Memory B cell (primary cell): Measurements from ENCODE around the gene NTSR1.

Source experiments
- ATAC-seq: fragments of 150-1000 bp; cut with Tn5 transposase; 2 replicates; pipeline ENCODE4 v1.10.0; 2021; ENCODE audit warnings: low read depth, mild to moderate bottlenecking, moderate library complexity
- DNase-seq, 2 donors: peaks; one replicate each; pipeline ENCODE4 v3.0.0; 2022; ENCODE audit warnings: low spot score in 2 of 2
- H3K27ac Mint-ChIP-seq: one replicate; pipeline ENCODE4 v1.8.0; 2022; ENCODE audit warnings: mild to moderate bottlenecking, moderate library complexity, mixed read lengths
- H3K27me3 Mint-ChIP-seq: one replicate; pipeline ENCODE4 v1.8.0; 2022; ENCODE audit warnings: mixed read lengths
- H3K36me3 Mint-ChIP-seq: one replicate; pipeline ENCODE4 v1.8.0; 2022; ENCODE audit warnings: mild to moderate bottlenecking, mixed read lengths
- H3K4me1 Mint-ChIP-seq: one replicate; pipeline ENCODE4 v1.8.0; 2022; ENCODE audit warnings: mixed read lengths
- H3K4me3 Mint-ChIP-seq: one replicate; pipeline ENCODE4 v1.8.0; 2022; ENCODE audit warnings: mild to moderate bottlenecking, moderate library complexity, mixed read lengths
- H3K9me3 Mint-ChIP-seq: one replicate; pipeline ENCODE4 v1.8.0; 2022; ENCODE audit warnings: mixed read lengths

The NTSR1 gene

GRCh38 chr20:62768551-62769287 is 60.1 kb downstream of the NTSR1 start:
- peaks cover 17% of the 10 kb centered on the region for H3K27me3 Mint-ChIP-seq
- peaks cover 3% of the 10 kb centered on the region for H3K36me3 Mint-ChIP-seq
- H3K4me1 Mint-ChIP-seq = peaks cover 5% of the 10 kb centered on the region
- H3K27ac Mint-ChIP-seq = no peak overlapping the region
- H3K4me3 Mint-ChIP-seq = no peak overlapping the region
- no peaks in the 10 kb centered on the region for H3K9me3 Mint-ChIP-seq
- ATAC-seq (no peak), DNase-seq (no peak)

GRCh38 chr20:62769346-62770071 is 60.9 kb downstream of the NTSR1 start:
- Mint-ChIP-seq H3K4me1 (peaks cover 5% of the 10 kb centered on the region), H3K36me3 (peaks cover 3% of the 10 kb centered on the region), H3K4me3 (no peak overlapping the region), H3K27ac (no peak overlapping the region), H3K27me3 (peaks cover 15% of the 10 kb centered on the region), H3K9me3 (no peaks in the 10 kb centered on the region)
- DNase-seq = no peak
- ATAC-seq = no peak

GRCh38 chr20:62770111-62770910 is 61.7 kb downstream of the NTSR1 start:
- Mint-ChIP-seq H3K27me3 (peaks cover 12% of the 10 kb centered on the region), H3K4me3 (no peak overlapping the region), H3K27ac (no peak overlapping the region), H3K4me1 (peaks cover 7% of the 10 kb centered on the region), H3K9me3 (no peaks in the 10 kb centered on the region), H3K36me3 (no peaks in the 10 kb centered on the region)
- DNase-seq (no peak), ATAC-seq (no peak)

GRCh38 chr20:62770916-62771315 is 62.3 kb downstream of the NTSR1 start:
- Mint-ChIP-seq H3K27ac (no peak overlapping the region), H3K27me3 (peaks cover 12% of the 10 kb centered on the region), H3K36me3 (no peaks in the 10 kb centered on the region), H3K4me3 (no peak overlapping the region), H3K9me3 (no peaks in the 10 kb centered on the region), H3K4me1 (peaks cover 10% of the 10 kb centered on the region)
- ATAC-seq = no peak
- no peak for DNase-seq

GRCh38 chr20:62771396-62772102 is 62.9 kb downstream of the NTSR1 start:
- peaks cover 16% of the 10 kb centered on the region for H3K4me1 Mint-ChIP-seq
- no peaks in the 10 kb centered on the region for H3K36me3 Mint-ChIP-seq
- H3K27ac Mint-ChIP-seq = no peak overlapping the region
- H3K9me3 Mint-ChIP-seq = no peaks in the 10 kb centered on the region
- peaks cover 12% of the 10 kb centered on the region for H3K27me3 Mint-ChIP-seq
- H3K4me3 Mint-ChIP-seq = no peak overlapping the region
- DNase-seq (no peak), ATAC-seq (no peak)

GRCh38 chr20:62772103-62772611 is 63.5 kb downstream of the NTSR1 start:
- peaks cover 11% of the 10 kb centered on the region for H3K27me3 Mint-ChIP-seq
- DNase-seq = no peak
- H3K9me3 Mint-ChIP-seq = no peaks in the 10 kb centered on the region
- H3K36me3 Mint-ChIP-seq = no peaks in the 10 kb centered on the region
- no peak for ATAC-seq
- H3K27ac Mint-ChIP-seq = no peak overlapping the region
- H3K4me3 Mint-ChIP-seq = no peak overlapping the region
- H3K4me1 Mint-ChIP-seq = peaks cover 20% of the 10 kb centered on the region

- DNase-seq (no peak), ATAC-seq (no peak)
- Mint-ChIP-seq H3K4me3 (no peak overlapping the region), H3K9me3 (no peaks in the 10 kb centered on the region), H3K36me3 (no peaks in the 10 kb centered on the region), H3K27me3 (peaks cover 9% of the 10 kb centered on the region), H3K4me1 (peaks cover 21% of the 10 kb centered on the region), H3K27ac (no peak overlapping the region)
Observed at GRCh38 chr20:62772619-62772989, 64.0 kb downstream of the NTSR1 start.

GRCh38 chr20:62772990-62773844 is 64.6 kb downstream of the NTSR1 start:
- Mint-ChIP-seq H3K4me3 (no peak overlapping the region), H3K27me3 (peaks cover 7% of the 10 kb centered on the region), H3K9me3 (no peaks in the 10 kb centered on the region), H3K36me3 (no peaks in the 10 kb centered on the region), H3K27ac (no peak overlapping the region), H3K4me1 (peaks cover 21% of the 10 kb centered on the region)
- DNase-seq = no peak
- no peak for ATAC-seq

GRCh38 chr20:62773845-62774714 is 65.4 kb downstream of the NTSR1 start:
- Mint-ChIP-seq H3K27me3 (peaks cover 6% of the 10 kb centered on the region), H3K4me1 (peaks cover 19% of the 10 kb centered on the region), H3K36me3 (no peaks in the 10 kb centered on the region), H3K4me3 (no peak overlapping the region), H3K27ac (no peak overlapping the region), H3K9me3 (no peaks in the 10 kb centered on the region)
- DNase-seq (no peak), ATAC-seq (no peak)

- peaks cover 19% of the 10 kb centered on the region for H3K4me1 Mint-ChIP-seq
- peaks cover 2% of the 10 kb centered on the region for H3K27me3 Mint-ChIP-seq
- no peak overlapping the region for H3K4me3 Mint-ChIP-seq
- no peaks in the 10 kb centered on the region for H3K36me3 Mint-ChIP-seq
- ATAC-seq = no peak
- H3K27ac Mint-ChIP-seq = no peak overlapping the region
- no peaks in the 10 kb centered on the region for H3K9me3 Mint-ChIP-seq
- no peak for DNase-seq
Observed at GRCh38 chr20:62774762-62775161, 66.1 kb downstream of the NTSR1 start.

- H3K36me3 Mint-ChIP-seq = no peaks in the 10 kb centered on the region
- H3K4me1 Mint-ChIP-seq = peaks cover 19% of the 10 kb centered on the region
- H3K4me3 Mint-ChIP-seq = no peak overlapping the region
- ATAC-seq (no peak), DNase-seq (no peak)
- H3K9me3 Mint-ChIP-seq = no peaks in the 10 kb centered on the region
- no peak overlapping the region for H3K27ac Mint-ChIP-seq
- H3K27me3 Mint-ChIP-seq = peaks cover 2% of the 10 kb centered on the region
Observed at GRCh38 chr20:62775206-62775605, 66.6 kb downstream of the NTSR1 start.

GRCh38 chr20:62776035-62776691 is 67.5 kb downstream of the NTSR1 start:
- Mint-ChIP-seq H3K27ac (no peak overlapping the region), H3K4me3 (peak overlapping the region; percentile 11), H3K9me3 (no peaks in the 10 kb centered on the region), H3K36me3 (no peaks in the 10 kb centered on the region), H3K4me1 (peaks cover 19% of the 10 kb centered on the region), H3K27me3 (peaks cover 2% of the 10 kb centered on the region)
- ATAC-seq = no peak
- no peak for DNase-seq
